Measurements from ENCODE around the gene LDLRAP1. TPM values are rescaled to one million over a fixed set of nuclear protein-coding genes. Genes with fewer than 3 reads are reported as not detected.
"Not testable (repeated sequence)": the region's sequence is repeated elsewhere in the genome, so short reads cannot be mapped to it uniquely, and the experiment has no call there.

The LDLRAP1 gene
- total and polyA plus RNA-seq, 9 of the 15 experiments (the other 6 are each of a cell fraction or from before 2014, with no cell fraction given): 0.56 to 29.6 (median 16.2) TPM

DNA sequence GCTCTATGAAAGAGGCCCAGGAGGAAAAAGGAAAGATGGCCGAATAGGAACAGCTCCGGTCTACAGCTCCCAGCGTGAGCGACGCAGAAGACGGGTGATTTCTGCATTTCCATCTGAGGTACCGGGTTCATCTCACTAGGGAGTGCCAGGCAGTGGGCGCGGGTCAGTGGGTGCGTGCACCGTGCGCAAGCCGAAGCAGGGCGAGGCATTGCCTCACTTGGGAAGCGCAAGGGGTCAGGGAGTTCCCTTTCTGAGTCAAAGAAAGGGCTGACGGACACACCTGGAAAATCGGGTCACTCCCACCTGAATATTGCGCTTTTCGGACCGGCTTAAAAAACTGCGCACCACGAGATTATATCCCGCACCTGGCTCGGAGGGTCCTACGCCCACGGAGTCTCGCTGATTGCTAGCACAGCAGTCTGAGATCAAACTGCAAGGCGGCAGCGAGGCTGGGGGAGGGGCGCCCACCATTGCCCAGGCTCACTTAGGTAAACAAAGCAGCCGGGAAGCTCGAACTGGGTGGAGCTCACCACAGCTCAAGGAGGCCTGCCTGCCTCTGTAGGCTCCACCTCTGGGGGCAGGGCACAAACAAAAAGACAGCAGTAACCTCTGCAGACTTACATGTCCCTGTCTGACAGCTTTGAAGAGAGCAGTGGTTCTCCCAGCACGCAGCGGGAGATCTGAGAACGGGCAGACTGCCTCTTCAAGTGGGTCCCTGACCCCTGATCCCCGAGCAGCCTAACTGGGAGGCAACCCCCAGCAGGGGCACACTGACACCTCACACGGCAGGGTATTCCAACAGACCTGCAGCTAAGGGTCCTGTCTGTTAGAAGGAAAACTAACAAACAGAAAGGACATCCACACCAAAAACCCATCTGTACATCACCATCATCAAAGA, 36.6 kb upstream of the LDLRAP1 start:
- CTCF ChIA-PET (ENCODE audit: low intra/inter-chr PET ratio); DNase-seq (ENCODE audit: extremely low read depth in 1 of 4, low spot score in 3 of 4); H3K4me1 ChIP-seq (replicated peaks in 1 of 2; ENCODE audit: control insufficient read depth in 2 of 2, insufficient read depth in 2 of 2, low read length in 2 of 2); BruUV-seq (replicated peaks); FAIRE-seq; intact Hi-C loops (cut with micrococcal nuclease); H2AFZ ChIP-seq (ENCODE audit: low read depth, low read length); H3K4me3 ChIP-seq; H3K36me3 ChIP-seq (ENCODE audit: control insufficient read depth, insufficient read depth, low read length); ATAC-seq; H3K4me2 ChIP-seq (ENCODE audit: insufficient read depth, low read length); H3K27me3 ChIP-seq (ENCODE audit: control insufficient read depth in 2 of 2, insufficient read depth in 2 of 2, low read length in 2 of 2); H4K20me1 ChIP-seq (replicated peaks; ENCODE audit: control insufficient read depth, insufficient read depth, low read length); H3K79me2 ChIP-seq (ENCODE audit: control insufficient read depth, insufficient read depth, low read length); H3K27ac ChIP-seq (ENCODE audit: extremely low read depth, low read depth, low read length); H3K9me1 ChIP-seq (ENCODE audit: control insufficient read depth, insufficient read depth, low read length); H3K9me3 ChIP-seq (replicated peaks; ENCODE audit: control insufficient read depth, insufficient read depth, low read depth, low read length); H3K9ac ChIP-seq (ENCODE audit: insufficient read depth in 1 of 2, low read depth in 2 of 2, low read length in 2 of 2); in situ Hi-C loops (cut with MboI): not testable (repeated sequence)
- WGBS (ENCODE audit: insufficient coverage, low coverage, missing lambda C conversion rate): 64% methylated on average over 21 of the region's 37 CpGs
- TF ChIP-seq FOXA3 (CRISPR knock-in tag; conservative IDR thresholded peaks at IDR 0.05 in 1 of 2, IDR thresholded peaks at IDR 0.05 in 1 of 2): peak in 1 of 2 experiments; percentile 41; a peak in 2 of 4 replicates
- TF ChIP-seq NRF1 (conservative IDR thresholded peaks at IDR 0.05 in 1 of 2, IDR thresholded peaks at IDR 0.05 in 1 of 2): 0 out of 4 replicates have a peak, but pooled peaks of 1 of the 2 experiments have one; percentile 13
- peak in 1 of 2 experiments; percentile 48; a peak in 2 of 4 replicates for TF ChIP-seq FOXK2 (conservative IDR thresholded peaks at IDR 0.05 in 1 of 2, IDR thresholded peaks at IDR 0.05 in 1 of 2; ENCODE audit: low read depth in 2 of 2)
- POLR2A ChIA-PET: interaction anchor here (0.8 to 2.0 kb wide), 3 partner anchors 11 to 1609 kb away, joined by 3 to 4 read pairs (median 4); no protein-coding TSS in a partner anchor

All from K562 (cell line).